GM12878 (cell line): ENCODE measurements around the gene CMYA5.

Experiments
- CEBPB ChIP-seq, 2 experiments: fragments of 150-350 bp in 1 of 2; IDR thresholded peaks; 2 replicates each; pipeline ENCODE4 v1.6.1; 2012 to 2014; ENCODE audit warnings: low read depth in 2 of 2, low read length in 2 of 2, borderline replicate concordance in 1 of 2, inconsistent platforms in 1 of 2
- CTCF ChIP-seq, 3 experiments: IDR thresholded peaks in 2 of 3; conservative IDR thresholded peaks in 1 of 3; 2 replicates each; pipeline ENCODE4 v1.5.1; 2011; ENCODE audit warnings: low read depth in 3 of 3, low read length in 3 of 3, mild to moderate bottlenecking in 3 of 3, control low read depth in 2 of 3, moderate library complexity in 2 of 3, inconsistent platforms in 1 of 3, mixed read lengths in 1 of 3; ENCODE audit not compliant: control insufficient read depth in 2 of 3, insufficient read depth in 1 of 3; ENCODE audit errors: extremely low read depth in 1 of 3
- EP300 ChIP-seq, 2 experiments: fragments of 150-350 bp in 1 of 2; IDR thresholded peaks; 2 replicates each; pipeline ENCODE4 v1.6.1; 2011 to 2012; ENCODE audit warnings: low read depth in 2 of 2, low read length in 2 of 2, borderline replicate concordance in 1 of 2, improper control_type of control experiment in 1 of 2, inconsistent platforms in 1 of 2; ENCODE audit not compliant: control insufficient read depth in 1 of 2
- EZH2 ChIP-seq: IDR thresholded peaks from 2 replicates; pipeline ENCODE4 v1.6.1; 2012; ENCODE audit warnings: low read depth, mild to moderate bottlenecking, control low read depth, inconsistent platforms, low read length, borderline replicate concordance; ENCODE audit not compliant: control insufficient read depth
- GABPA ChIP-seq: IDR thresholded peaks from 2 replicates; pipeline ENCODE4 v1.6.1; 2014; ENCODE audit warnings: antibody characterized with exemption, low read depth, mild to moderate bottlenecking, inconsistent platforms
- SIN3A ChIP-seq: IDR thresholded peaks from 2 replicates; pipeline ENCODE4 v1.6.1; 2012; ENCODE audit warnings: low read depth, low read length, improper control_type of control experiment
- SREBF1 ChIP-seq: IDR thresholded peaks from 2 replicates; pipeline ENCODE4 v1.6.1; 2012; ENCODE audit warnings: mild to moderate bottlenecking, low read length
- SRF ChIP-seq, 2 experiments: IDR thresholded peaks; 2 replicates each; pipeline ENCODE4 v1.6.1; 2011; ENCODE audit warnings: low read depth in 2 of 2, low read length in 2 of 2, mild to moderate bottlenecking in 1 of 2, moderate library complexity in 1 of 2
- TARDBP ChIP-seq: IDR thresholded peaks from 2 replicates; pipeline ENCODE4 v1.6.1; 2016; ENCODE audit warnings: borderline replicate concordance
- YY1 ChIP-seq: IDR thresholded peaks from 2 replicates; pipeline ENCODE4 v1.6.1; 2011; ENCODE audit warnings: low read depth, mild to moderate bottlenecking, low read length

GRCh38 chr5:79642210-79642609 lies 47.4 kb upstream of the CMYA5 start:
- TF ChIP-seq GABPA = no peak
- TF ChIP-seq TARDBP = no peak
- TF ChIP-seq CTCF (IDR thresholded peaks at IDR 0.05 in 2 of 3, conservative IDR thresholded peaks at IDR 0.05 in 1 of 3; ENCODE audit: control insufficient read depth in 2 of 3, extremely low read depth in 1 of 3, insufficient read depth in 1 of 3, low read depth in 3 of 3, low read length in 3 of 3) = no peak
- TF ChIP-seq SRF (IDR thresholded peaks at IDR 0.05; ENCODE audit: low read depth in 2 of 2, low read length in 2 of 2) = no peak
- TF ChIP-seq EZH2 = no peak
- TF ChIP-seq SREBF1 = no peak
- no peak for TF ChIP-seq YY1
- TF ChIP-seq SIN3A = no peak
- TF ChIP-seq CEBPB (IDR thresholded peaks at IDR 0.05; ENCODE audit: borderline replicate concordance in 1 of 2, low read depth in 2 of 2, low read length in 2 of 2) = no peak
- no peak for TF ChIP-seq EP300 (IDR thresholded peaks at IDR 0.05; ENCODE audit: borderline replicate concordance in 1 of 2, control insufficient read depth in 1 of 2, low read depth in 2 of 2, low read length in 2 of 2)
